Uterus (tissue), 4 donors: Measurements from ENCODE around the gene ACTL6B. TPM values are rescaled to one million over a fixed set of nuclear protein-coding genes. Genes with fewer than 3 reads are reported as not detected.
A peak's percentile ranks its signal among the peaks of the same experiment; 100 is the strongest.

ENCODE experiments used
- DNase-seq, 2 donors: peaks; one replicate each; pipeline ENCODE4 v3.0.0-alpha.2; 2019 to 2020
- H3K27ac ChIP-seq, 2 donors: fragments of 200-600 bp; sonication (generic); 1 replicate in 1 of 2; 2 replicates in 1 of 2; pipeline ENCODE4 v1.5.1; 2016 to 2018
- H3K27me3 ChIP-seq, 2 donors: fragments of 200-600 bp; sonication (generic); one replicate each; pipeline ENCODE4 v1.5.1; 2018 to 2019; ENCODE audit warnings: control low read depth in 1 of 2
- H3K36me3 ChIP-seq, 2 donors: fragments of 200-600 bp; sonication (generic); one replicate each; pipeline ENCODE4 v1.5.1; 2019; ENCODE audit warnings: control low read depth in 1 of 2
- H3K4me1 ChIP-seq, 2 donors: fragments of 200-600 bp; sonication (generic); one replicate each; pipeline ENCODE4 v1.5.1; 2018 to 2019; ENCODE audit warnings: control low read depth in 1 of 2
- H3K4me3 ChIP-seq, 2 donors: fragments of 200-600 bp; sonication (generic); 1 replicate in 1 of 2; 2 replicates in 1 of 2; pipeline ENCODE4 v1.5.1; 2018 to 2019; ENCODE audit warnings: mild to moderate bottlenecking in 1 of 2
- H3K9me3 ChIP-seq, 2 donors: fragments of 200-600 bp; sonication (generic); one replicate each; pipeline ENCODE4 v1.5.1; 2019; ENCODE audit warnings: control low read depth in 1 of 2
- POLR2A ChIP-seq, 2 donors: fragments of 450-650 bp; IDR thresholded peaks; one replicate each; pipeline ENCODE4 v1.6.1; 2016; ENCODE audit warnings: antibody characterized with exemption in 2 of 2, mild to moderate bottlenecking in 1 of 2, moderate library complexity in 1 of 2
- intact Hi-C: fragments of 100-400 bp; cut with DNase I; formaldehyde crosslinking; loops from one replicate; pipeline ENCODE4 v1.15.1; 2023; ENCODE audit warnings: low total_unique reads
- total RNA-seq, 4 donors: library from RNA; depleted of rRNA in 3 of 4; stranded (reverse); fragments of >200 nt in 3 of 4; gene quantifications; one replicate each; pipeline versions ENCODE4 v1.1.0 to v1.2.4, GENCODE V29; 2014 to 2023
- TF ChIP-seq, protein P1 (sequence below), 4 experiments: fragments of 200-600 bp in 2 of 4; fragments of 450-650 bp in 2 of 4; sonication (generic) in 2 of 4; IDR thresholded peaks; one replicate each; pipeline ENCODE4 v1.5.1; 2016 to 2019; ENCODE audit warnings: antibody characterized with exemption in 4 of 4, mild to moderate bottlenecking in 2 of 4, moderate library complexity in 1 of 4
- donor health status: DM: yes; HTN: yes; CAD: no.

The ACTL6B gene
- total RNA-seq, 4 donors from 2014 or later: not detected

DNA sequence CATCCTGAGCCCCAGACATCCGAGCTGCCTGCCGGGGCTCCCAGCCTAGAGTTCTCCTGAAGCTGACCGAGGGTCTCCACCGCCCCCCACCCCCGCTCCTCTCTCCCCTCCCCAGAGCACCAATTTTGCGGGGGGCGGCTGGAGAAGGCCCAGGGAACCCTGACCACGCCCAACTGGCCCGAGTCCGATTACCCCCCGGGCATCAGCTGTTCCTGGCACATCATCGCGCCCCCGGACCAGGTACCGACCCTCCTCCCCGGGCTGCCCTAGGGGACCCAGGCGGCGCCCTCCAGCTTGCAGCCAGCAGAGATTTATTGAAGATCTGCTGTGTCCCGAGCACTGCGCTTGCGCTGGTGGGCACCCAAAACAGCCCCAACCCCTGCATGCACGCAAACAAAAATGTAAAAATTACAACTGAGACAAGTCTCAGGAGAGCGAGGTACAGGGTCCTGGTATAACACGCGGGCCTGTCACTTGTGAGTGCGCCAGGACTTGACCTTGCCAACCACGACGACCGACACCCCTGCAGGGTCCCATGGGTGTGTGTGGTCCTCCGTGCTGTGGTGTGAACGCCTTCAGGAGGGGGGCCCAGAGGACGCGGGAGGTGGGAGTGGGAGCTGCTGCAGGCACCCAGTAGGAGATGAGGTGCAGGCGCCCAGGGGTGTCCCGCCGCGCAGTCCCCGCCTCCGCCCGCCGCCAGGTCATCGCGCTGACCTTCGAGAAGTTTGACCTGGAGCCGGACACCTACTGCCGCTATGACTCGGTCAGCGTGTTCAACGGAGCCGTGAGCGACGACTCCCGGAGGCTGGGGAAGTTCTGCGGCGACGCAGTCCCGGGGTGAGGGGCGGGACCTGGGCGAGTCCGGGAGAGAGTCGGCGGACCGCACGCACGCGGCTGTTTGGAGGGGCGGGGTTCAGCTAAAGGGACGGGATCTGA lies 51.0 kb downstream of the ACTL6B start:
- intact Hi-C loops: no loop called here
- H3K27me3 ChIP-seq: no peaks in the 10 kb centered on the region
- DNase-seq: peak; percentile 37 to 55
- H3K4me1 ChIP-seq: peaks cover 0 to 11% of the 10 kb centered on the region in 2 donors
- TF ChIP-seq POLR2A (IDR thresholded peaks at IDR 0.05): peak in 1 of 2 donors; percentile 23
- TF ChIP-seq, protein P1, sequence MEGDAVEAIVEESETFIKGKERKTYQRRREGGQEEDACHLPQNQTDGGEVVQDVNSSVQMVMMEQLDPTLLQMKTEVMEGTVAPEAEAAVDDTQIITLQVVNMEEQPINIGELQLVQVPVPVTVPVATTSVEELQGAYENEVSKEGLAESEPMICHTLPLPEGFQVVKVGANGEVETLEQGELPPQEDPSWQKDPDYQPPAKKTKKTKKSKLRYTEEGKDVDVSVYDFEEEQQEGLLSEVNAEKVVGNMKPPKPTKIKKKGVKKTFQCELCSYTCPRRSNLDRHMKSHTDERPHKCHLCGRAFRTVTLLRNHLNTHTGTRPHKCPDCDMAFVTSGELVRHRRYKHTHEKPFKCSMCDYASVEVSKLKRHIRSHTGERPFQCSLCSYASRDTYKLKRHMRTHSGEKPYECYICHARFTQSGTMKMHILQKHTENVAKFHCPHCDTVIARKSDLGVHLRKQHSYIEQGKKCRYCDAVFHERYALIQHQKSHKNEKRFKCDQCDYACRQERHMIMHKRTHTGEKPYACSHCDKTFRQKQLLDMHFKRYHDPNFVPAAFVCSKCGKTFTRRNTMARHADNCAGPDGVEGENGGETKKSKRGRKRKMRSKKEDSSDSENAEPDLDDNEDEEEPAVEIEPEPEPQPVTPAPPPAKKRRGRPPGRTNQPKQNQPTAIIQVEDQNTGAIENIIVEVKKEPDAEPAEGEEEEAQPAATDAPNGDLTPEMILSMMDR (IDR thresholded peaks at IDR 0.05): no peak
- H3K4me3 ChIP-seq: peak overlapping the region; percentile 53 to 79
- H3K27ac ChIP-seq: peak overlapping the region; percentile 83 to 94
- H3K9me3 ChIP-seq: no peaks in the 10 kb centered on the region
- no peaks in the 10 kb centered on the region for H3K36me3 ChIP-seq

DNA sequence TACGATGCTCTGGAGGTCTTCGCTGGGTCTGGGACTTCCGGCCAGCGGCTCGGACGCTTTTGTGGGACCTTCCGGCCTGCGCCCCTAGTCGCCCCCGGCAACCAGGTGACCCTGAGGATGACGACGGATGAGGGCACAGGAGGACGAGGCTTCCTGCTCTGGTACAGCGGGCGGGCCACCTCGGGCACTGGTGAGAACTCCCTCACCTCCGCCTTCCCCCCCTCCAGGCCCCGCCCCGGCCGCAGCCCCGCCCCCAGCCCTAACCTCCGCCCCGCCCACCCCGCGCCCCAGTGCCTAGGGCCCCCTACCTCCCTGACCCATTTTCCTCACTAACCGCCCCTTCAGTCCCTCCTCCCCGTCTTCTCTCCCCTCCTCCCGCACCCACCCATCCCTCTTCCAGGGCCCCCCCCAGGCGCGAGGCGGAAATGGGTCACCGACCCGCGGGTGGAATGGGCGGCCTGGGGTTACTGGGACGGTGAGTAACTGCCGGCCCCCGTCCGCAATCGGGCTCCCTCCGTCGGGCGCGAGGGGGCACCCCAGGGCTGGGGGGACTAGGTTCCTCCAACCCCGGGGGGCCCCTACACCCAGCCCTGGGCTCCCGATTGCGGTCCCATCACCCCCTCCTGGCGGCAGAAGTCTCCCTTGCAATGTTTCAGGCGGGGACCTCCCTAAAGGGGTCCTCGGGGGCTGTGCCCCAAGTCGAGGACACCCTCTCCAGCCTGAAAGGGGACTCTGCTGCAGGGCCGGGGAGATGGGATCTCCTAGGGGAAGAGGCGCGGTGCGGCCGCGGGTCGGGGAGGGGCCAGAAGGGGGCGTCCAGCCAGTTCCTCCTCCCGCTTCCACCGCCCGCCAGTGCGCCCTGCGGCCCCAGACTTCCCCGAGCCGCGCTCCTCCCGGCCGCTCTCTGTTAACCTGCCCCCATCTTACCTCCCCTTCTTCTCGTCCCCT lies 51.9 kb downstream of the ACTL6B start:
- intact Hi-C loops: no loop called here
- TF ChIP-seq POLR2A (IDR thresholded peaks at IDR 0.05): peak; percentile 30 to 75
- TF ChIP-seq, protein P1 (IDR thresholded peaks at IDR 0.05): peak; percentile 30 to 58 (median 46)
- H3K9me3 ChIP-seq: no peaks in the 10 kb centered on the region
- peak; percentile 82 to 85 for DNase-seq
- no peaks in the 10 kb centered on the region for H3K36me3 ChIP-seq
- H3K4me3 ChIP-seq: peak overlapping the region; percentile 53 to 79
- H3K27me3 ChIP-seq: no peaks in the 10 kb centered on the region
- peaks cover 0 to 11% of the 10 kb centered on the region in 2 donors for H3K4me1 ChIP-seq
- H3K27ac ChIP-seq: peak overlapping the region; percentile 83 to 94

DNA sequence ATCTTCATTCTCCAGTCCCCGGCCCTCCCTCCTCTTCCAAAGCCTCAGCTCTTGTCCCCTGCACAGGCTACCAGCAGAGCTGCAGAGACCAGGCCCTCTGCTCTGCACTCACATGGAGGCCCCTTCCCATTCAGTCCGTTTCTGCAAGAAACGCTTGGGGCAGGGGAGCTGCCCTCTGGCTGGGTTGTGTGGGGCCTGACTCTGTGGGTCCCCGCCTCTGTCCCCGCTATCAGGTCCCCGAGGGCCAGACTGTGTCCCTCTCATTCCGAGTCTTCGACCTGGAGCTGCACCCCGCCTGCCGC lies 52.6 kb downstream of the ACTL6B start:
- Histone ChIP-seq H3K27me3 (no peaks in the 10 kb centered on the region), H3K9me3 (no peaks in the 10 kb centered on the region), H3K4me1 (peaks cover 0 to 11% of the 10 kb centered on the region in 2 donors), H3K4me3 (peak overlapping the region; percentile 53 to 79), H3K27ac (peak overlapping the region; percentile 83 to 94), H3K36me3 (no peaks in the 10 kb centered on the region)
- TF ChIP-seq, protein P1 (IDR thresholded peaks at IDR 0.05): no peak
- TF ChIP-seq POLR2A (IDR thresholded peaks at IDR 0.05): no peak
- no peak for DNase-seq
- intact Hi-C loops: no loop called here

DNA sequence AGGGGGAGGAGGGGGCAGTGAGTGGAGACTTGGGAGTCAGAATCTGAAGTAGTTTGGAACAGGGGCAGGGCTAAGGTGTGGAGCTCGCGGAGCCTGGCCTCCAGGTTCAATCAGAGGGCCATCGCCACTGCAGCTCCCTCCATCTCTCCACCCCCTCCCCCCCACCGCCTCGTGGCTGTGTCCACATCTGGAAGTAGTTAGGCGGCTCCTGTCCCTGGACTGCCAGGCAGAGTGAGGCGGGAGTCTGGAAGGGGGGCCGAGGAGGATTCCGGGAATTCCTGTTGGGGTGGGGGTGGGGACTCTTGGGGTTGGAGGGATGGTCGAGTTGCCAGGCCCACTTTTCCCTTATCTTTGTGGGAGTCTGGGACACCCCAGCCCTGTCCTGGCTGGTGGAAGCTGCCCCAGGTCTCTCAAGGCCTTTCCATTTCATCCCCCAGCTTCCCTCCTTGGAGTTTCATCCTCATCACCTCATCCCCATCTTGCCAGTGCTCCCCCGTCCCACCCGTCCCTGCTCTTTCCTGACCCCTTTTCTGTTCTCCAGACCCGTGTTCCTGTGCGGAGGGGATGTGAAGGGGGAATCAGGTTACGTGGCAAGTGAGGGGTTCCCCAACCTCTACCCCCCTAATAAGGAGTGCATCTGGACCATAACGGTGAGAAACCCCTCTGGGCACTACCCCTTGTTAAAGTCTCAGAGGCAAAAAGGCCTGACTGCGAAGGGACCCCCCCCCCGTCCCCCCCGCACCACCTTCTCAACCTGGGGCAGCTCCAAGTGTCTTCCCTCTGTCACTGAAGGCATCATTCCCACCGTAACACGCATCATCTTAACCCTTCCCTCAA lies 53.1 kb downstream of the ACTL6B start:
- H3K27ac ChIP-seq: peak overlapping the region; percentile 83 to 94
- intact Hi-C loops: no loop called here
- no peaks in the 10 kb centered on the region for H3K9me3 ChIP-seq
- H3K36me3 ChIP-seq: no peaks in the 10 kb centered on the region
- peak overlapping the region; percentile 53 to 79 for H3K4me3 ChIP-seq
- DNase-seq: peak; percentile 91 to 92
- TF ChIP-seq, protein P1 (IDR thresholded peaks at IDR 0.05): no peak
- TF ChIP-seq POLR2A (IDR thresholded peaks at IDR 0.05): no peak
- no peaks in the 10 kb centered on the region for H3K27me3 ChIP-seq
- H3K4me1 ChIP-seq: peaks cover 0 to 11% of the 10 kb centered on the region in 2 donors
